Tibial nerve (tissue), 4 donors: ENCODE results near the gene PTPRK. TPM values are rescaled to one million over a fixed set of nuclear protein-coding genes. Genes with fewer than 3 reads are reported as not detected.

Experiments used
- DNase-seq, 2 donors: peaks; one replicate each; pipeline ENCODE4 v3.0.0-alpha.2; 2019; ENCODE audit warnings: low spot score in 2 of 2
- H3K27ac ChIP-seq, 4 donors: fragments of 200-600 bp; sonication (generic) in 3 of 4; one replicate each; pipeline ENCODE4 v1.5.1; 2017 to 2019; ENCODE audit warnings: mild to moderate bottlenecking in 1 of 4
- H3K27me3 ChIP-seq, 2 donors: fragments of 200-600 bp; sonication (generic) in 1 of 2; one replicate each; pipeline versions ENCODE4 v1.5.1 to v1.6.0; 2017 to 2019
- H3K36me3 ChIP-seq, 3 donors: fragments of 200-600 bp; sonication (generic); one replicate each; pipeline ENCODE4 v1.5.1; 2018 to 2019
- H3K4me1 ChIP-seq, 4 donors: fragments of 200-600 bp; sonication (generic) in 3 of 4; one replicate each; pipeline ENCODE4 v1.5.1; 2017 to 2019
- H3K4me3 ChIP-seq, 4 donors: fragments of 200-600 bp; sonication (generic) in 3 of 4; one replicate each; pipeline ENCODE4 v1.5.1; 2017 to 2019; ENCODE audit warnings: mild to moderate bottlenecking in 1 of 4, moderate library complexity in 1 of 4
- H3K9me3 ChIP-seq, 4 donors: fragments of 200-600 bp; sonication (generic) in 3 of 4; one replicate each; pipeline ENCODE4 v1.5.1; 2017 to 2019
- CTCF ChIP-seq, 5 experiments: fragments of 200-600 bp in 3 of 5; fragments of 450-650 bp in 2 of 5; sonication (generic) in 3 of 5; IDR thresholded peaks; one replicate each; pipeline ENCODE4 v1.5.1; 2016 to 2019; ENCODE audit warnings: antibody characterized with exemption in 5 of 5, mild to moderate bottlenecking in 3 of 5, moderate library complexity in 2 of 5
- EP300 ChIP-seq, 2 donors: sonication (generic); formaldehyde crosslinking; IDR thresholded peaks; one replicate each; pipeline ENCODE4 v1.6.1; 2017; ENCODE audit warnings: antibody characterized with exemption in 2 of 2, mild to moderate bottlenecking in 1 of 2
- POLR2A ChIP-seq, 2 donors: fragments of 450-650 bp; IDR thresholded peaks; one replicate each; pipeline ENCODE4 v1.6.1; 2017; ENCODE audit warnings: antibody characterized with exemption in 2 of 2, mild to moderate bottlenecking in 2 of 2, moderate library complexity in 2 of 2
- WGBS, 2 donors: methylation state at CpG; one replicate each; pipeline ENCODE4 v1.1.5; 2018; 5-methylcytosine and 5-hydroxymethylcytosine counted together
- total RNA-seq, 4 donors: library from RNA; depleted of rRNA; stranded (reverse); fragments of >200 nt; gene quantifications; one replicate each; pipeline ENCODE4 v1.1.0, GENCODE V29; 2016

The PTPRK gene
- total RNA-seq, 4 donors from 2014 or later, result 17.4 to 26.1 (median 21.2) TPM

- Histone ChIP-seq H3K4me3 (no peak overlapping the region), H3K27me3 (no peaks in the 10 kb centered on the region), H3K4me1 (no peaks in the 10 kb centered on the region), H3K27ac (no peak overlapping the region), H3K36me3 (peaks cover 0 to 6% (median 0%) of the 10 kb centered on the region in 3 donors), H3K9me3 (no peaks in the 10 kb centered on the region)
- DNase-seq, result no peak
- 95 to 97% methylated on average over 3 of the region's 3 CpGs for WGBS, 2 donors
- TF ChIP-seq POLR2A (IDR thresholded peaks at IDR 0.05), result no peak
- no peak for TF ChIP-seq CTCF (IDR thresholded peaks at IDR 0.05)
- no peak for TF ChIP-seq EP300 (IDR thresholded peaks at IDR 0.05)
Observed at GRCh38 chr6:128057541-128057940, 462.9 kb downstream of the PTPRK start.

- peaks cover 0 to 7% (median 0%) of the 10 kb centered on the region in 3 donors for H3K36me3 ChIP-seq
- TF ChIP-seq CTCF (IDR thresholded peaks at IDR 0.05) (no peak), EP300 (IDR thresholded peaks at IDR 0.05) (no peak)
- no peaks in the 10 kb centered on the region for H3K4me1 ChIP-seq
- no peaks in the 10 kb centered on the region for H3K9me3 ChIP-seq
- H3K4me3 ChIP-seq, result no peak overlapping the region
- no peak for DNase-seq
- no peaks in the 10 kb centered on the region for H3K27me3 ChIP-seq
- H3K27ac ChIP-seq, result no peak overlapping the region
- 93 to 95% methylated on average over 5 of the region's 5 CpGs for WGBS, 2 donors
Observed at GRCh38 chr6:128053109-128053508, 467.3 kb downstream of the PTPRK start.

GRCh38 chr6:128047989-128048388 is 472.4 kb downstream of the PTPRK start:
- H3K27me3 ChIP-seq, result no peaks in the 10 kb centered on the region
- H3K36me3 ChIP-seq, result peaks cover 0 to 7% (median 0%) of the 10 kb centered on the region in 3 donors
- no peak for DNase-seq
- no peak overlapping the region for H3K4me3 ChIP-seq
- H3K27ac ChIP-seq, result no peak overlapping the region
- 74 to 84% methylated on average over 3 of the region's 3 CpGs for WGBS, 2 donors
- TF ChIP-seq POLR2A (IDR thresholded peaks at IDR 0.05) (no peak), CTCF (IDR thresholded peaks at IDR 0.05) (no peak), EP300 (IDR thresholded peaks at IDR 0.05) (no peak)
- H3K4me1 ChIP-seq, result no peaks in the 10 kb centered on the region
- no peaks in the 10 kb centered on the region for H3K9me3 ChIP-seq

- H3K4me3 ChIP-seq, result no peak overlapping the region
- no peak overlapping the region for H3K27ac ChIP-seq
- no peaks in the 10 kb centered on the region for H3K4me1 ChIP-seq
- H3K36me3 ChIP-seq, result peaks cover 0 to 7% (median 0%) of the 10 kb centered on the region in 3 donors
- DNase-seq, result no peak
- no peaks in the 10 kb centered on the region for H3K27me3 ChIP-seq
- TF ChIP-seq CTCF (IDR thresholded peaks at IDR 0.05) (no peak), POLR2A (IDR thresholded peaks at IDR 0.05) (no peak), EP300 (IDR thresholded peaks at IDR 0.05) (no peak)
- no peaks in the 10 kb centered on the region for H3K9me3 ChIP-seq
- WGBS, 2 donors, result 78 to 85% methylated on average over 1 of the region's 1 CpG
Observed at GRCh38 chr6:128046033-128046432, 474.4 kb downstream of the PTPRK start.

- Histone ChIP-seq H3K9me3 (no peaks in the 10 kb centered on the region), H3K27me3 (no peaks in the 10 kb centered on the region), H3K36me3 (no peaks in the 10 kb centered on the region), H3K4me3 (no peak overlapping the region), H3K27ac (no peak overlapping the region), H3K4me1 (no peaks in the 10 kb centered on the region)
- WGBS, 2 donors, result 78 to 86% methylated on average over 2 of the region's 2 CpGs
- TF ChIP-seq CTCF (IDR thresholded peaks at IDR 0.05), result no peak
- no peak for TF ChIP-seq EP300 (IDR thresholded peaks at IDR 0.05)
- no peak for TF ChIP-seq POLR2A (IDR thresholded peaks at IDR 0.05)
- DNase-seq, result no peak
Observed at GRCh38 chr6:128039543-128039942, 480.9 kb downstream of the PTPRK start.
